SK-N-SH treated with all-trans-retinoic acid at 6 μM for 48 hours (cell line): ENCODE results near the gene SMPD4.
"Not testable (repeated sequence)": the region's sequence is repeated elsewhere in the genome, so short reads cannot be mapped to it uniquely, and the experiment has no call there.

ENCODE experiments used
- BACH2 ChIP-seq: fragments of 250-450 bp; sonication (Bioruptor Pico); IDR thresholded peaks from 2 replicates; pipeline ENCODE4 v1.9.0; 2021; ENCODE audit warnings: mild to moderate bottlenecking, borderline replicate concordance
- CSRNP3 ChIP-seq: fragments of 250-450 bp; sonication (Bioruptor Pico); IDR thresholded peaks from 2 replicates; pipeline ENCODE4 v1.5.1; 2021; ENCODE audit warnings: mild to moderate bottlenecking, moderate library complexity
- OSR1 ChIP-seq: fragments of 250-450 bp; sonication (Bioruptor Pico); IDR thresholded peaks from 2 replicates; pipeline ENCODE4 v1.8.0; 2022; ENCODE audit warnings: moderate library complexity, mild to moderate bottlenecking, inconsistent platforms
- PATZ1 ChIP-seq: fragments of 250-450 bp; sonication (Bioruptor Pico); IDR thresholded peaks from 2 replicates; pipeline ENCODE4 v1.8.0; 2020; ENCODE audit warnings: mild to moderate bottlenecking, moderate library complexity, borderline replicate concordance
- POU6F1 ChIP-seq: fragments of 250-450 bp; sonication (Bioruptor Pico); IDR thresholded peaks from 2 replicates; pipeline ENCODE4 v1.8.0; 2021; ENCODE audit warnings: low read depth, mild to moderate bottlenecking, moderate library complexity, borderline replicate concordance
- PPARA ChIP-seq: fragments of 250-450 bp; sonication (Bioruptor Pico); IDR thresholded peaks from 2 replicates; pipeline ENCODE4 v1.5.0; 2020; ENCODE audit warnings: mild to moderate bottlenecking, borderline replicate concordance
- RARB ChIP-seq: fragments of 250-450 bp; sonication (Bioruptor Pico); IDR thresholded peaks from 2 replicates; pipeline ENCODE4 v1.8.0; 2021; ENCODE audit warnings: mild to moderate bottlenecking, moderate library complexity
- SNAI2 ChIP-seq: fragments of 250-450 bp; sonication (Bioruptor Pico); IDR thresholded peaks from 2 replicates; pipeline ENCODE4 v1.5.0; 2020; ENCODE audit warnings: mild to moderate bottlenecking, moderate library complexity
- TOX ChIP-seq: fragments of 250-450 bp; sonication (Bioruptor Pico); IDR thresholded peaks from 2 replicates; pipeline ENCODE4 v1.8.0; 2021; ENCODE audit warnings: mild to moderate bottlenecking, moderate library complexity, borderline replicate concordance
- ZFP3 ChIP-seq: fragments of 250-450 bp; sonication (Bioruptor Pico); IDR thresholded peaks from 2 replicates; pipeline ENCODE4 v1.5.0; 2020; ENCODE audit warnings: mild to moderate bottlenecking, moderate library complexity
- ZFP30 ChIP-seq: fragments of 450-650 bp; formaldehyde crosslinking; IDR thresholded peaks from 2 replicates; pipeline ENCODE4 v1.5.0; 2022; ENCODE audit warnings: mild to moderate bottlenecking, moderate library complexity
- ZNF8 ChIP-seq: fragments of 450-650 bp; formaldehyde crosslinking; IDR thresholded peaks from 2 replicates; pipeline ENCODE4 v1.5.0; 2020; ENCODE audit warnings: mild to moderate bottlenecking, moderate library complexity

- not testable (repeated sequence) for TF ChIP-seq OSR1 (CRISPR knock-in tag); RARB (CRISPR knock-in tag); ZFP3; SNAI2 (CRISPR knock-in tag); CSRNP3 (CRISPR knock-in tag); PATZ1; PPARA (CRISPR knock-in tag); TOX (CRISPR knock-in tag); ZNF8 (CRISPR knock-in tag); BACH2 (CRISPR knock-in tag); ZFP30 (CRISPR knock-in tag); POU6F1 (CRISPR knock-in tag)
These were observed 6.5 kb downstream of the SMPD4 start for GRCh38 chr2:130174866-130175265.
